Esophagus muscularis mucosa (tissue), 4 donors: Measurements from ENCODE around the gene ABI1.

Experiments
- CTCF ChIP-seq, 3 experiments: fragments of 200-600 bp in 2 of 3; fragments of 450-650 bp in 1 of 3; sonication (generic) in 2 of 3; IDR thresholded peaks; one replicate each; pipeline ENCODE4 v1.5.1; 2017 to 2019; ENCODE audit warnings: antibody characterized with exemption in 3 of 3, mild to moderate bottlenecking in 2 of 3, moderate library complexity in 1 of 3
- EP300 ChIP-seq: sonication (generic); formaldehyde crosslinking; IDR thresholded peaks from one replicate; pipeline ENCODE4 v1.6.1; 2017; ENCODE audit warnings: antibody characterized with exemption
- POLR2A ChIP-seq: fragments of 450-650 bp; IDR thresholded peaks from one replicate; pipeline ENCODE4 v1.6.1; 2017; ENCODE audit warnings: antibody characterized with exemption, moderate library complexity, mild to moderate bottlenecking, low read depth
- POLR2AphosphoS5 ChIP-seq, 2 donors: sonication (generic); formaldehyde crosslinking; IDR thresholded peaks; one replicate each; pipeline ENCODE4 v1.6.1; 2017; ENCODE audit warnings: antibody characterized with exemption in 2 of 2

GRCh38 chr10:26727005-26727404, 133.8 kb downstream of the ABI1 start:
- TF ChIP-seq CTCF (IDR thresholded peaks at IDR 0.05) (no peak), POLR2AphosphoS5 (IDR thresholded peaks at IDR 0.05) (no peak), POLR2A (no peak), EP300 (no peak)
